Measurements from ENCODE around the gene TNFRSF9.
"Not testable (repeated sequence)": the region's sequence is repeated elsewhere in the genome, so short reads cannot be mapped to it uniquely, and the experiment has no call there.

TNFRSF9 gene

DNA sequence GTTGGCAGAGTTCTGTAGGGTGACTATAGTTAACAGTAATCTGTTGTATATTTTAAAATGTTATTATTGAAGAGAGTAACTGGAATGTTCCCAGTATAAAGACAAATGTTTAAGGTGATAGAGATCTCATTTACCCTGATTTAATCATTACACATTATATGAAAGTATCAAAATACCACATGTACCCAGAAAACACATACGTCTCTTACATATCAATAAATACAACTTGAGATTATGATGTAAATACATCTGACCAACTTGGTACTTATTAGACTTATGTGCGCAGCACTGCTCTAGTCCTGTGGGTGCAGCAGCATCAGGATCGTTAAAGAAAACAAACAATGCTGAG is 20.2 kb upstream of the TNFRSF9 start:
- DNase-seq: no peak

DNA sequence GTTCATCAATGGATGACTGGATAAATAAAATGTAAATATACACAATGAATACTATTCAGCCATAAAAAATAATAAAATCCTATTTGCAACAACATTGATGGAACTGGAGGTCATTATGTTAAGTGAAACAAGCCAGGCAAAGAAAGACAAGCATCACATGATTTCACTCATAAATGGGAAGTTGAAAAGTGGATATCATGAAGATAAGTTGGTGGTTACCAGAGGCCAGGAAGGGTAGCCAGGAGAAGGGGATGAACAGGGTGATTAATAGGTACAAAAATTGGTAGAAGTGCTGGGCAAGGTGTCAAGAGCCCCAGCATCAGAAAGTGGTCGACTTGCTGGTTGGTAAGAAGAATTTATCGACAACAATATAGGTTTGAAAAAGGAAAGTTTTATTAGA is 19.5 kb upstream of the TNFRSF9 start:
- no peak for DNase-seq

DNA sequence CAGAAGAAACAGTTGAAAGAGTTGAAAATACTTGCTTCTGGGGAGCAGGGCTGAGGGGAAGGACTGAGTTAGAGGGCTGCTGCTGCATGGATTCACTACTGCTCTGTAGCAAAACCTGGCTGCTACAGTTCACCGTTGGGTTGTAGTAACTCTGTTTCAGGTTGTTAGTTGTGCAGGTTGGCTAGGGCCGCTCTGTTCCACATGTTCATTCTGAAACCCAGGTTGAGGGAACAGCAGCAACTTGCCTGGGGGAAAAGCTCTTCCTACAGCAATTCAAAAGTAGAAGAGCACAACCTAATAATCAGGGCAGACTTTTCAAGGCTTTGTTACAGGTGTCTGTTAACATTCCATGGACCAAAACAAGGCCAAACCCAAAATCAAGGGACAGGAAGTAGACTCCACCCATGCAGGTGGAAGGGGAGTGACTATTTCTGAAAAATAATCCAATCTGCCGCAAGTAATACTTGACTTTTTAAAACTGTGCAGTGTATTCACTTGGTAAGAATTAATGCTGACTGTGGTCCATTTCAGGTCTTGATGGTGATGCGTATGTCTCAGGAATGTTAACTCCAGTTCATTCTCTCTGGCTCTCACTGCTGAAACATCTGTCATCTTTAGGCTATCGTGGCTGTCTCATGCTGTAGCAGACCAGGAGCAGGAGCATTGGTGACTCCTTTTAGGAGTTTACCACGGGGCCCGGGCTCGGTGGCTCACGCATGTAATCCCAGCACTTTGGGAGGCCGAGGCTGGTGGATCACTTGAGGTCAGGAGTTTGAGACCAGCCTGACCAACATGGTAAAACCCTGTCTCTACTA is 15.8 kb upstream of the TNFRSF9 start:
- no peak for DNase-seq

DNA sequence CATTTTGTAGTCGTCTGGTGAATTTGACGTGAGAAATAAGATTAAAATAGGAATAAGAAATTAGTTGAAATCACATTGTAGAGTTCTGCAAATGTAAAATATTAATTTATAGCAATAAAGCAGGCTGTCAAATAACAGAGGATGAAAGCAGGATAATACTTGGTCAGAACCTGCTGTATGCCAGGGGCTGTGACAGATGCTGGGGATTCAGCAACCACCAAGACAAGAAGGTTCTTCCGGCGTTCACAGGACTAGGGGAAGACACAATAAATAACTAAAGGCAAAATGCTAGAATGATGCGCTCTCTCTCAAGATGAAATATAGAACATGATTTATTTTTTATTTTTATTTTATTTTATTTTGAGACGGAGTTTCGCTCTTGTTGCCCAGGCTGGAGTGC is 14.0 kb upstream of the TNFRSF9 start:
- no peak for DNase-seq

DNA sequence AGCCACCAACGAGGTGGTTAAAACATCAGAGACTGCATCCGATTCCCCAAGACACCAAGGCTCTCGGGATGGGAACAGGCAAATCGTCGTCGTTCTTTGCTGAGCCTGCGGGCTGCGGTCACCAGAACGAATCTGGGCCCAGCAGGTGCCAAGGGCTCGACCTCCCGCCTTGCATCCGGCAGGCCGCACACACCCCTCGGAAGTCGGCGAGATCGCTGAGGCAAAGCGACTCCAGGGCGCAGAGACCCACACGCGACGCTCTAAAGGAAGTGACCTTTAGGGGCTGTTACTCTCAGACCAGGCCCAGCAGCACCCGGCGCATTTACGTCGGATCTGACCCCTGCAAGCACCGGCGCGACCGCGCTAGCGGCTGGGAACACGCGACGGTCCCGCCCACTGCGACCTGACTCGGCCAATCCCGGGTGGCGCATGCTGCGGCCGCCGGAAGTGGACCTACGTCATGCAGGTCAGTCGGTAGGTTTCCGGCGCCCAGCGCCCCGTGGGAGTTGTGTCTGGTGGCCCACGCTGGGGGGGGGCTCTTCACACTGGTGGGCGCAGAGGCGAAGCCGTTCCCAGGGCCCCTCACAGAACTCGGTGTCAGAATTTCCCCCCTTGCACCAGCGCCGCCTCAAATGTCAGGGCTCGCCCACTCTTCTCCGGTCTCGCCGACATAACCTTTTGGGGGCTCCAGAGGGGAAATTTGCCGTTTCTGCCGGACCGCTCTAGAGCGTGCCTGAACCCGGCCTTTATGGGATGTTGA is 13.4 kb upstream of the TNFRSF9 start:
- DNase-seq: peak; percentile 86

DNA sequence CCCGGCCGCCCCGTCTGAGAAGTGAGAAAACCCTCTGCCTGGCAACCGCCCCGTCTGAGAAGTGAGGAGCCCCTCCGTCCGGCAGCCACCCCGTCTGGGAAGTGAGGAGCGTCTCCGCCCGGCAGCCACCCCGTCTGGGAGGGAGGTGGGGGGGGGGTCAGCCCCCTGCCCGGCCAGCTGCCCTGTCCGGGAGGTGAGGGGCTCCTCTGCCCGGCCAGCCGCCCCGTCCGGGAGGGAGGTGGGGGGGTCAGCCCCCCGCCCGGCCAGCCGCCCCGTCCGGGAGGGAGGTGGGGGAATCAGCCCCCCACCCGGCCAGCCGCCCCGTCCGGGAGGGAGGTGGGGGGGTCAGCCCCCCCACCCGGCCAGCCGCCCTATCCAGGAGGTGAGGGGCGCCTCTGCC is 12.2 kb upstream of the TNFRSF9 start:
- not testable (repeated sequence) for DNase-seq

DNA sequence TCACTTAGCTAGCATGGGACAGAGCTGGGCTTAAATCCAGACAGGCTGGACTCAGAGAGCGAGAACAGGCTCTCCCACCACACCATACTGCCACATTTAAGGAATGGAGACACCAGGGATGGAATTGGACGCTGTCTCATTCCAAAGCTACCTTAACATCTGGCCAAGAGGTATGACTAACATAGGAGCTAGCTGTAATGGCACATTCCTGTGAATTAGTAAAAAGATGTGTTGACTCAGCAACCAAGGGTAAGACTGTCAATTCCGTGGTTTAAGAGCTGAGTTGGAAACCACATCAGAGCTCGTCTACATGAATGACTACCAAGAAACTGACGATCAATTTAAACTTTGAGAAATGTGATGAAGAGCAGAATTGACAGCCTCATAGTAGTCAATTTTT is 8.3 kb upstream of the TNFRSF9 start:
- DNase-seq: peak; percentile 42

DNA sequence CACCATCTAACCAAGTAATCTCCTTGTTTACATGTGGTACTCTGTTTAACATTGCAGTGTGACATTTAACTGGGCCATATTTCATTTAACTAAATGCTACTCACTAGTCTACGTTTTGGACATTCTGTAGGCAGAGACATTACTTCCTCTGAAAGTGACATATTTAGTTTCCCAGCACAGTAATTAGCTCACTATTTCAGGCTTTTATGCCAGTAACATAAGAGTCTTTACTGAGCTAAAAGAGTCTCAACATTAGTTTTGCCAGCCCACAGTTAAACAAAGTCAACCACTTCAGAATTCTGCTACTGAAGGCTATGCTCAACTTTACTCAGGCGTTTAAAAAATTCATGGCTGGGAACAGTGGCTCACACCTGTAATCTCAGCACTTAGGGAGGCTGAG is 2.6 kb upstream of the TNFRSF9 start:
- DNase-seq: no peak

DNA sequence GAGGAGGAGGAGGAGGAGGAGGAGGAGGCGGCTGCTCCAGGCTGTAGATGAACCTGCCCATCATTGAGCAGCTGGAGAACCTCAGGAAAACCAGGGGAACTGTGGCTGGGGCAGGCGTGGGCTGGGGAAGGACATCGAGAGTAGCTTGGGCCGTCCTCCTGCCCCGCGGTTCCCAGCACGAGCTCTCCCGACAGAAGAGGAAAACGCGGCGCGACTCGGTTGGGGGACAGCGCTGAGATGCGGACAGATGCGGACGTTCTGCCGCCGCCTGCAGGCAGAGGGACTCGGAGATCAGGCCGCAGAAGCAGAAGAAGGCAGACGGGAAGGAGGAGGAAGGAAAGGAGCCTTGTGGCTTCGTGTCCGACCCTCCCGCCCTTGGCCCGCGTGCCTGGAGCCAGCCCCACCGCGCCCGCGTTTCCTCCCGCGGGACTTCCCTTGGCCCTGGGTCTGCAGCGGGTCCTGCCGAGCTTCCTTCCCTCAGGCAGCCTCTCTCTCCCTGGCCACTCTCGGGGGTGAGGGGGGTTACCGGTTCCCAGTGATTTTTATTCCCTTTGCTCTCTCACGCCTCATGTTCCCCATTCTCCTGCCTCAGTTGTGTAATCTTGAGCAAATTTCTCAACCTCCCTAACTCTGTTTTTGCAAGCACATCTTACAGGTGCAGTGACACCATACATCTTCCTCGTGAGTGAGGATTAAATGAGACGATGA is 1.7 kb upstream of the TNFRSF9 start:
- peak; percentile 51 for DNase-seq

DNA sequence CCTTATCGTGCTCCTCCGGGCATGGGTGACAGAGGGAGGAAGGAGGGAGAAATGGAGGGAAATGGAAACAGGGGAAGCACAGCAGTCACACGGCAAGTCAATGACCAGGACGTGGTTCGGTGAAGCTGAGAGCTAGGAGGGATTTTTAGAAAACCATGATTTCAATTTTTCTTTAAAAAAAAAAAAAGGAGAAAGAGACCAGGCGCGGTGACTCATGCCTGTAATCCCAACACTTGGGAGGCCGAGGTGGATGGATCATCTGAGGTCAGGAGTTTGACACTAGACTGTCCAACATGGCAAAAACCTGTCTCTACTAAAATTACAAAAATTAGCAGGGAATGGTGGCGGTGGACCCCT is 776 bp upstream of the TNFRSF9 start:
- DNase-seq: no peak

DNA sequence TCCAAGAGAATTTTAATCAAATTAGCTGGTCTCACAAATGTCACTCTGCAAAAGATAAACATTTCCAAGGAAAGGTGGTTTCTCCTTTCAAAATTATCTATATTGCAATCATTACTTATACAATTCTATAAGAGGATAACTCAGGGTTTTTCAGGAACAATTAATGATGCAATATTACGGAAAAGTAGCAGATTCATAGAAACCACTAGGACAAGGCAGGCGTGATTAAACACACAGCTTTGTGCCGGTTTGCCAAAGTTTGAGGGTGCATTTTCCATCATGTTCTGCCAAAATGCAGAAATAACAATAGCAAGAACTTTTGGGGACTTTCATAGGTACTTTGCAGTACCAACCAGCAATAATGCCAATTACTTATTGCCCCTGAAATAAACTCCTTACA is 605 bp downstream of the TNFRSF9 start:
- DNase-seq: no peak

DNA sequence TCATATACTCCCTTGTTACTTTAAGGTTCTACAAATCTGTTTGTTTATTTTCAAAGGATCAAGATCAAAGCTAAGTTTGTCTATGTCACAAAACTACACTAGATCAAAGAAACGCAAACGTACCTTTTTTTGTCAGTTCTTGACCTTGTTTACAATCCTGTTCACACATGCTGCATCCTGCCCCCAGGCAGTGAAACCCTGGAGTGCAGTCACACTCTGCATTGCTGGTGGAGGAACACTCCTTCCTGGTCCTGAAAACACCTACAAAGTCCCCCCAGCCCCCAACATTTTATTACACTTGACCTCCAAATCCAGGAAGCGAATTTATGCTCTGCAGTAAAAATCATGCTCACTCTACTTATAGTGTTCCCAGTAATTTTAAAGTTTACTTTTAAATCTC is 2.6 kb downstream of the TNFRSF9 start:
- no peak for DNase-seq

DNA sequence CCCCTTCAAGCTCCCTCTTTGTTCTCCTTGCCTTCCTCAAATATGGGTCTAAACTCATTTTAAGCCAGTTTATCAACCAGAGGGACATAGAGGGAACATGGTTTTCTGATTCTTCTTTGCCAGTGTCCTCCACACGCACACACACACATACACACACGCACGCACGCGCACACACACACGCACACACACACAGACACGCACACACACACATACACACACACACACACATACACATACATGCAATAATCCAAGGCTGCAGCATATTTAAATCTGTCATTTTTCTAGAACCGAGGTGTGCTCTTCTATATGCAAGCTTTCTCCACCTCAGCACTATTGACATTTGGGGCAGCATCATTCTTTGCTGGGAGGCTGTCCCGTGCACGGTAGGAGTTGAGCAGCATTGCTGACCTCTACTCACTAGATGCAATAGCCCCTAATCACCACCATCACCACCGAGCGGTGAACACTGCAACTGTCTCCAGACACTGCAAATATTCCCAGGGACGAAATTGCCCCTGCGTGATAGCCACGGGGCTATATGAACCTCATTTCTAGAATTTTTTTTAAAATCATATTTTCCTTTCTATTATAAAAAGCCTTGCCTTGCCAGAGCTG is 8.0 kb downstream of the TNFRSF9 start:
- DNase-seq: no peak

DNA sequence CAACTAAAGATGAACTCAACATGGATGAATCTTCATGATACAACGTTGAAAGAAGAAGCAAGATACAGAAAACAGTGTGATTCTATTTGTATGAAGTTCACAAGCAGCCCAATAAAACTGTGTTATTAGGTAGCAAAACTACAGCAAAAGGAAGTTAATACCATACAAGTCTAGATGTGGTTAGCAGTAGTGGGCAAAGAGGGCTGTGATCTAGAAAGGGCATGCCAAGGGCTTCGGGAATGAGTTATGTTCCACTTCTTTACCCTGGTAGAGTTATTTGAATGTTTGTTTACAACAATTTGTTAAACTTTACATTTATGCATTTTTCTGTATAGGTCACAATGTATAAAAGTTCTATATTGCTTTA is 9.2 kb downstream of the TNFRSF9 start:
- DNase-seq: no peak

DNA sequence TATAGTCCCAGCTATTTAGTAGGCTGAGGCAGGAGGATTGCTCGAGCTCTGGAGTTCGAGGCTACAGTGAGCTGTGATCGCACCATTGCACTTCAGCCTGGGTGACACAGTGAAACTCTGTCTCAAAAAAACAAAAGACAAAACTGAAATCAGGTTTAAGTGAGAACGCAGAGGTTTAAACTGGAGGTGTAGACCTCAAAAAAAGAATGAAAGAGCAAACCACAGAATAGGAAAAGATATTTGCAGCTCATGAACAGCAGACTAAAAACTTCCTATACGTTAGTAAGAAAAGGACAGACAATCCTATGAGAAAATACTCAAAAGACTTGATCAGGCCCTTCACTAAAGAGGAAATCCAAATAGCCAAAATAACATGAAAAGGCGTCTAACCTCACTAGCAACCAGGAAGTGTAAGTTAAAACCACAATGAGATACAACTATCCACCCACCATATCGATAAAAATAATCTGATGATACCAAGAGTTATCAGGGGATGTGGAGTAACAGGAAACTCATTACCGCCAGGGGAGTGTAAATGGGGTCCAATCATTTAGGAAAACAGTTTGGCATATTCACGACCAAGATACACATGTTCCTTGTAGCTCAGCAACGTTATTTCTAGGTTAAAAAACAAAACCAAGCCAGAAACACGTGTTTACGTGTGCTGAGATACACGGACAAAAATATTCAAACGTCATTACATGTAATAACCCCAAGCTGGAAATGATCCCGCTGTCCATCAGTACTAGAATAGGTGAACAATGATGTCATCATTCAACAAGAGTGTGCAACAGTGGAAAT is 9.8 kb downstream of the TNFRSF9 start:
- no peak for DNase-seq

DNA sequence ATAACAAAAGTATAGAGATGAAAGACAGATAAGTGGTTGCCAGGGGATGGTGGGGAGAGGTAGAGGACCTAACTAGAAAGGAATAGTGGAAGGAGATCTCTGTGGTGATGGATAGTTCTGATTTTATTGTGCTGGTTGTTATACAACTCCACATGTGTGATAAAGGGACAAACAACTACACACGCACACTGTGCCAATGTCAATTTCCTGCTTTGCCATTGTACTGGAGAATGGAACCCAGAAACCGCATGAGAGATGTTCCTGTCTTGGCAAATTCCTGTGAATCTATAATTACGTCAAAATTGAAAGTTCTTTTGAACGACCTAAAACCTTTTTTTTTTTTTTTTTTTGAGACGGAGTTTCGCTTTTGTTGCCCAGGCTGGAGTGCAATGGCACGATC is 11.0 kb downstream of the TNFRSF9 start:
- no peak for DNase-seq

DNA sequence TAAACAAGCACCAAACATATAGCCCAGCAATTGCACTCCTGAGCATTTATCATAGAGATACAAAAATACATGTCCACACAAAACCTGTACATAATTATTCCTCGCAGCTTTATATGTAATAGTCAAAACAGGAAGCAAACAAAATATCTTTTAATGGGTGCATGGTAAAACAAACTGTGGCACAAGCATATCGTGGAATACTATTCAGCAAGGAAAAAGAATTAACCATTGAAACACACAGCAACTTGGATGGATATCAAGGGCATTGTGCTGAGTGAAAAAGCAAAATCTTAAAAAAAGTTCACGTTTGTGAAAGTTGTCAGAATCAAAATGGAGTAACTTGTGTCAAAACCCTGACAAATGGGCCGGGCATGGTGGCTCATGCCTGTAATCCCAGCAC is 12.4 kb downstream of the TNFRSF9 start:
- DNase-seq: no peak

DNA sequence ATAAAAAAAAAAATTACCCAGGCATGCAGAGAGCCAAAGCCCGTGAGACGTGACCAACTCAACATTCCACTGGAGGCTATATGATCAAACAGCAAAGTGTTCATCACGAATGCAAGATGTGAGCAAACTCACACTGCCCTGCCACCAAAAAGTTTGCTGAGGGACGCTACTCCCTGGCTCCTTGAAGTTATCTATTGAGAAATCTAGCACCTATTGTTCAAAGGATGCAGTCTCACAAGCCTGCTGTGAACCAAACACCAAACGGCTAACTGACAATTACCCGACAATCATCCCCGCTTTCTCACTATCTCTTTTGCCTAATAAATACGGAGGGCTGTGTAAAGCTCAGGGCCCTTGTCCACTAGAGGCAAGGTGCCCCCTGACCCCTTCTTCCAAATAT is 13.6 kb downstream of the TNFRSF9 start:
- DNase-seq: not testable (repeated sequence)

DNA sequence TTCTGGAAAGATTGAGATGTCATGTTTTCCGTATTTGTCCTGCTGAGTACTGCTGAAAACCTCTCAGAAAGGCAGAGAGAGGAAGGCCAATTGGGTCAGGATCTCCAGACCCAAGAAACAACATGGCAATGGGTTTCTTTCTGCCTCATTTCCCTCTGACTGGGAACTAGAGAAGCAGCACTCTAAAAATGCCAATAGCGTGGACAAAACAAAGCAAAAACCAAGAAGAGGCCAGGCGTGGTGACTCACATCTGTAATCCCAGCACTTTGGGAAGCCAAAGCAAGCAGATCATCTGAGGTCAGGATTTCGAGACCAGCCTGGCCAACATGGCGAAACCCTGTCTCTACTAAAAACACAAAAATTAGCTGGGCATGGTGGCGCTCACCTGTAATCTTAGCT is 18.3 kb downstream of the TNFRSF9 start:
- no peak for DNase-seq

DNA sequence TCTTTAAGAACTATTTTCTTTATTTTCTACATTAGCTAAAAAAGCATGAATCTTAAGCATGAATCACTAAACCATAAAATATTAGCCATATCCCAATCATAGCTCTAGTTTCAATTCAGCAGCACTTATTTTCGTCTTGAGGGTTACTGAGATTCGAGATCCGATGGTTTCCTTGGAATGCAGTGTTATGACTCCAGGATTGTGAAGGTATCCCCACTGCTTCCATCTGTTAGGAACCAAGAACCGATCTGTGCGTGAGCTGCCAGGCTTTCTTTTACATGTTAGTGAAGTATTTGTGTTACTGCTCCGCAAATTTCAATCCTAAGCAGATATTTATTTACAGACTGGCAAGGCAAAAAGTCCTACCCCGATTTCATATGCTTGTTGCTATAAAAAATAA is 18.8 kb downstream of the TNFRSF9 start:
- DNase-seq: no peak

DNA sequence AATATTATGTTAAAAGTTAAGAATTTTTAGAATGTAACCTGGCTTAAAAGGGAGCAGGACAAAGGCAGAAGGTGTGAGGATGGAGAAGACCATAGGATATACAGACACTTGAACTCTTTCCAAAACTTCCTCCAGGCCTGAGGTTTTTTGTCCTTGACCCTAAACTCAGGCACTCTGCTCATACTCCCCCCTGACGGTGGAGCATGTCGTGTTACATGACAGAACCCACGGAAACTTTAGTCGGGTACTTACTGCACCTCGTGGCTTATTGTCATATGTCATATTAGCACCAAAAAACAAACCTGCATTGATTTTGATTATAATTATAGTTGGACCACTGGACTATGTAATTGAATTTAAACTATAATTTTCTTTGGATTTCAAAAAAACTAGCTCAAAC is 20.8 kb downstream of the TNFRSF9 start:
- no peak for DNase-seq

DNA sequence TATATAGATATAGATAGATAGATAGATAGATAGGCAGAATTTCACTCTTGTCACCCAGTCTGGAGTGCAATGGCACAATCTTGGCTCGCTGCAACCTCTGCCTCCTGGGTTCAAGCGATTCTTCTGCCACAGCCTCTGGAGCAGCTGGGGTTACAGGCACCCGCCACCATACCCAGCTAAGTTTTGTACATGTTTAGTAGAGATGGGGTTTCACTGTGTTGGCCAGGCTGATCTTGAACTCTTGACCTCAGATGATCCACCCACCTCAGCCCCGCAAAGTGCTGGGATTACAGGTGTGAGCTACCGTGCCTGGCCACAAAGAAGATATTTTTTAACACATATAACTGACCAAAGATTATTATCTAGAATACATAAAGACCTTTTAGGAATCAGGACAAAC is 22.7 kb downstream of the TNFRSF9 start:
- DNase-seq: not testable (repeated sequence)

DNA sequence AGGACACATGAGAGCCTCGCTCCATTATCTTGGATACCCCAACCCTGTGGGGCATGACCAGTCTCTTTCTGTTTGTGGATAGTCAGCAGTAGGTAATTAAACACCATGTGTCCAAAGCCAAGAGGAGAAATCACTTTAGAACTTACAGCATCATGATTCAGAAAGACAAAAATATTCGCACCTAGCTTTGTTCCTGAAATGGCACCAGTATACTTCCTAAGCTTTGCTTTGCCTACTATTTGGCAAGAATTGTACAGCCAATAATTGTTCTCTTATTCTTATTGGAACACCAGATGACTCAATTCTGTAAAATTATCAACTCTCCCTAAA is 24.2 kb downstream of the TNFRSF9 start:
- no peak for DNase-seq
